ENCODE measurements around the gene MYL9.

MYL9 gene

DNA sequence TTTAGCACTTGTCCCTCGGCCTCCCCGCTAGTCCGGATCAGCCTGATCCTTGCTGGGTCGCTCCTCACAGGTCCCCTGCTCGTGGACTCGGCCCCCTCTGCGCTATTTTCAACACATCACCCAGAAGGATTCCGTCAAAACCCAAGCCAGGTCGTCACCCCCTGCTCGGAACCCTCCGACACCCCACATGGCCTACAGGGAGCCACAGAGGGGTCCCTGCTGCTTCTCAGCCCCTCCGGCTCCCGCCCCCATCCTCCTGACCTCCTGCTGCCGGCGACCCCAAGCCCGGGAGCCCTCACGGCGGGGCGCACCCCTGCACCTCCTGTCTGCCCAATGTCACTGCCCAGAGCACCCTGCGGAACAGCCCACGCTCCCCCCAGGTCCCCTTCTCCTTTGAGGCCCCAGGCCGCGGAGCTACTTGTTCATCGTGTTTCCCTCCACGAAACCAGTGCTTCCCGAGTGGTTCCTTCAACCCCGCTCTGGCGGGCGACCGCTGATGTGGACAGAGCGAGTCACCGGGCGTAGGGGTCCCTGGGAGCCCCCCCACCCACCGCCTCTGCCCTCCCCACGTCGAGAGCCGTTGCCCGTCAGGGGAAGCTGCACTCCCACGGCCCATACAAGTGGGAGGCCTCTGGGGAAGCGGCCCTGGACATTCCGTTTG is 638 bp upstream of the MYL9 start:
- DNase-seq (ENCODE audit: low read depth): peak; percentile 25
- TF ChIP-seq POLR2A (IDR thresholded peaks at IDR 0.05; ENCODE audit: extremely low read depth, insufficient read length) (no peak), CTCF (IDR thresholded peaks at IDR 0.05; ENCODE audit: low read depth, low read length) (no peak), MYC (IDR thresholded peaks at IDR 0.05; ENCODE audit: low read depth, low read length) (no peak), MAX (IDR thresholded peaks at IDR 0.05; ENCODE audit: low read depth, low read length) (no peak)
- no peak overlapping the region for H3K4me3 ChIP-seq (ENCODE audit: low read depth, low read length)

- DNase-seq (ENCODE audit: low read depth): peak; percentile 32
- no peak overlapping the region for H3K4me3 ChIP-seq (ENCODE audit: low read depth, low read length)
- TF ChIP-seq MAX (IDR thresholded peaks at IDR 0.05; ENCODE audit: low read depth, low read length) (no peak), CTCF (IDR thresholded peaks at IDR 0.05; ENCODE audit: low read depth, low read length) (peak; percentile 29), POLR2A (IDR thresholded peaks at IDR 0.05; ENCODE audit: extremely low read depth, insufficient read length) (no peak), MYC (IDR thresholded peaks at IDR 0.05; ENCODE audit: low read depth, low read length) (no peak)
These were observed 609 bp downstream of the MYL9 start for GRCh38 chr20:36541768-36542488.

DNA sequence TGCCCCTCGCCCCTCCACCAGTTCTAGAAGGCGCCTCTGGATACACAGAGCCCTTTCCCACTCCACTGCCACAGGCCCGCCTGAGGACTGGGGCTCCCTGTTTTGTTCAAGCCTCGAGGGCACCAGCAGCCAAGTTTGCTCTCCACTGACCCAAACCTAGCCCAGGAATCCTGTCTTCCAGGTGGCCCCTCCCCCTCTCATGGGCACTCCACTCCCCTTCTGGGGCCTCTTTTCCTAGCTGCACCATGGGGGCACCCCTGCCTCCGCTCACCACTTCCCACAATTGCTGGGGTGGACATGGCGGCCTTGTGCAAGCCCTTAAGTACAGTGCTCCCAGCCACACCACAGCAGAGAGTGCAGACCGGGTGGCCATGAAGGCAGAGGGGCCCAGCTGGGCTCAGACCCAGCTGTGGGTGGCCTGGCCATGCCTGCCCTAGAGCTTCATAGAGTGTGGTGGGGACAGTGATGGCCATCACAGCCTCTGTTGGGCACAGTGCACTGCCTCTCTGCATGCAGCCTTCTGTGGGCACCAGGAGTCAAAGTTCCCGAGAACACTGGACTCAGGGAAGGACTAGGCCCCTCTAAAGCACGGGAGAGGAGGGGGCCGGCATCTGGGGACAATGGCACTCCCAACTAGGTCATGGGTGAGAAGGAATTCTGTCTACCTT is 1.3 kb downstream of the MYL9 start:
- TF ChIP-seq MAX (IDR thresholded peaks at IDR 0.05; ENCODE audit: low read depth, low read length) (no peak), MYC (IDR thresholded peaks at IDR 0.05; ENCODE audit: low read depth, low read length) (no peak), POLR2A (IDR thresholded peaks at IDR 0.05; ENCODE audit: extremely low read depth, insufficient read length) (no peak), CTCF (IDR thresholded peaks at IDR 0.05; ENCODE audit: low read depth, low read length) (no peak)
- no peak for DNase-seq (ENCODE audit: low read depth)
- H3K4me3 ChIP-seq (ENCODE audit: low read depth, low read length): no peak overlapping the region

- no peak for TF ChIP-seq MYC (IDR thresholded peaks at IDR 0.05; ENCODE audit: low read depth, low read length)
- no peak for TF ChIP-seq MAX (IDR thresholded peaks at IDR 0.05; ENCODE audit: low read depth, low read length)
- no peak for TF ChIP-seq CTCF (IDR thresholded peaks at IDR 0.05; ENCODE audit: low read depth, low read length)
- no peak for DNase-seq (ENCODE audit: low read depth)
- H3K4me3 ChIP-seq (ENCODE audit: low read depth, low read length): no peak overlapping the region
These were observed 2.1 kb downstream of the MYL9 start for GRCh38 chr20:36543184-36544133.

Measured in NB4 (cell line).